B cell (primary cell): ENCODE data around the gene TAOK2. TPM values are rescaled to one million over a fixed set of nuclear protein-coding genes. Genes with fewer than 3 reads are reported as not detected.
A peak's percentile ranks its signal among the peaks of the same experiment; 100 is the strongest.

ENCODE experiments used
- ATAC-seq: fragments of 200-7000 bp; cut with Tn5 transposase; one replicate; pipeline ENCODE4 v1.10.0; 2021; ENCODE audit warnings: low read depth, mild to moderate bottlenecking, moderate number of reproducible peaks, moderate library complexity
- CTCF ChIA-PET: fragments of 350-600 bp; sonication (Branson Sonifier 250); formaldehyde crosslinking; loops from one replicate; lab custom pipeline; 2021; ENCODE audit warnings: antibody characterized with exemption, inconsistent platforms; lab: Charles Lee
- POLR2A ChIA-PET: fragments of 350-600 bp; sonication (Branson Sonifier 250); formaldehyde crosslinking; loops from one replicate; lab custom pipeline; 2021; ENCODE audit warnings: antibody characterized with exemption; lab: Charles Lee
- DNase-seq: peaks from one replicate; pipeline ENCODE4 v3.0.0; 2013
- H2AFZ ChIP-seq: 2 replicates; pipeline ENCODE4 v1.6.1; 2012; ENCODE audit warnings: mild to moderate bottlenecking, low read depth, low read length; ENCODE audit not compliant: insufficient read depth, poor library complexity, severe bottlenecking
- H3K27ac ChIP-seq, 2 donors: 1 replicate in 1 of 2; 2 replicates in 1 of 2; pipeline ENCODE4 v1.5.1; 2012 to 2013; ENCODE audit warnings: low read length in 2 of 2, mild to moderate bottlenecking in 2 of 2, moderate library complexity in 1 of 2
- H3K27me3 ChIP-seq, 4 experiments: fragments of 200-600 bp in 1 of 4; sonication (generic) in 1 of 4; replicated peaks in 1 of 4; 1 replicate in 2 of 4; 2 replicates in 2 of 4; pipeline versions ENCODE4 v1.6.1 to v1.7.0; 2013 to 2016; ENCODE audit warnings: low read length in 3 of 4, mild to moderate bottlenecking in 2 of 4, mixed read lengths in 1 of 4, moderate library complexity in 1 of 4; ENCODE audit not compliant: insufficient read depth in 4 of 4, control insufficient read depth in 3 of 4; ENCODE audit errors: control extremely low read depth in 1 of 4
- H3K36me3 ChIP-seq, 2 experiments: replicated peaks in 1 of 2; 1 replicate in 1 of 2; 2 replicates in 1 of 2; pipeline versions ENCODE4 v1.6.1 to v1.7.1; 2013; ENCODE audit warnings: low read length in 1 of 2; ENCODE audit not compliant: insufficient read depth in 2 of 2, control insufficient read depth in 1 of 2; ENCODE audit errors: control extremely low read depth in 1 of 2, extremely low read depth in 1 of 2
- H3K4me1 ChIP-seq, 2 donors: fragments of 200-600 bp in 1 of 2; sonication (generic) in 1 of 2; 1 replicate in 1 of 2; 2 replicates in 1 of 2; pipeline versions ENCODE4 v1.5.1 to v1.6.1; 2013 to 2017; ENCODE audit warnings: low read length in 2 of 2; ENCODE audit not compliant: control insufficient read depth in 2 of 2, insufficient read depth in 2 of 2
- H3K4me2 ChIP-seq: replicated peaks from 2 replicates; pipeline ENCODE3; 2012; ENCODE audit warnings: mild to moderate bottlenecking, low read depth, low read length; ENCODE audit not compliant: poor library complexity, severe bottlenecking
- H3K4me3 ChIP-seq, 5 experiments: fragments of 200-600 bp in 1 of 5; sonication (generic) in 1 of 5; 1 replicate in 3 of 5; 2 replicates in 2 of 5; pipeline versions ENCODE4 v1.5.1 to v1.7.0; 2011 to 2016; ENCODE audit warnings: low read length in 4 of 5, mild to moderate bottlenecking in 4 of 5, low read depth in 2 of 5, control low read depth in 1 of 5, moderate library complexity in 1 of 5; ENCODE audit not compliant: insufficient read depth in 1 of 5; ENCODE audit errors: control extremely low read depth in 1 of 5, extremely low read depth in 1 of 5
- H3K79me2 ChIP-seq: fragments of 200-600 bp; sonication (generic); one replicate; pipeline ENCODE4 v1.6.0; 2016; ENCODE audit warnings: low read length; ENCODE audit not compliant: control insufficient read depth, insufficient read depth
- H3K9ac ChIP-seq: fragments of 200-600 bp; sonication (generic); 2 replicates; pipeline ENCODE4 v1.6.1; 2017; ENCODE audit warnings: mild to moderate bottlenecking, low read length, moderate library complexity
- H3K9me3 ChIP-seq, 3 donors: one replicate each; pipeline versions ENCODE4 v1.6.1 to v1.7.1; 2013; ENCODE audit warnings: low read length in 2 of 3; ENCODE audit not compliant: control insufficient read depth in 2 of 3, insufficient read depth in 1 of 3; ENCODE audit errors: control extremely low read depth in 1 of 3
- H4K20me1 ChIP-seq: 2 replicates; pipeline ENCODE4 v1.6.0; 2012; ENCODE audit warnings: mild to moderate bottlenecking, low read length; ENCODE audit not compliant: insufficient read depth, control insufficient read depth, poor library complexity, severe bottlenecking
- H3K27ac Mint-ChIP-seq: one replicate; pipeline ENCODE4 v1.8.0; 2021; ENCODE audit warnings: mixed read lengths
- H3K27me3 Mint-ChIP-seq: one replicate; pipeline ENCODE4 v1.8.0; 2021; ENCODE audit warnings: mixed read lengths
- H3K4me1 Mint-ChIP-seq: one replicate; pipeline ENCODE4 v1.8.0; 2021; ENCODE audit warnings: mixed read lengths
- H3K4me3 Mint-ChIP-seq: one replicate; pipeline ENCODE4 v1.8.0; 2021; ENCODE audit warnings: mixed read lengths
- H3K9me3 Mint-ChIP-seq: one replicate; pipeline ENCODE4 v1.8.0; 2022; ENCODE audit warnings: mixed read lengths; ENCODE audit not compliant: insufficient read depth
- CTCF ChIP-seq: fragments of 200-600 bp; IDR thresholded peaks from one replicate; pipeline ENCODE4 v1.8.0; 2022; ENCODE audit warnings: antibody characterized with exemption, mild to moderate bottlenecking
- EZH2 ChIP-seq: IDR thresholded peaks from 2 replicates; pipeline ENCODE4 v1.6.1; 2012; ENCODE audit warnings: borderline replicate concordance, low read depth, mild to moderate bottlenecking, moderate library complexity, low read length; ENCODE audit not compliant: insufficient read depth, poor library complexity, severe bottlenecking
- WGBS: methylation state at CpG from one replicate; pipeline ENCODE4 v1.1.5; 2013; ENCODE audit warnings: missing lambda C conversion rate; ENCODE audit not compliant: insufficient coverage; 5-methylcytosine and 5-hydroxymethylcytosine counted together
- intact Hi-C: fragments of 100-400 bp; cut with micrococcal nuclease; formaldehyde crosslinking; loops from one replicate; pipeline ENCODE4 v1.10.0; 2022
- polyA plus RNA-seq: library from polyadenylated mRNA; depleted of rRNA; stranded (reverse); fragments of >200 nt; gene quantifications from 2 replicates; pipeline ENCODE4 v1.2.3, GENCODE V29; 2012
- total RNA-seq, 2 donors: library from RNA; stranded (reverse); fragments of 120-200 nt in 1 of 2; gene quantifications; 1 replicate in 1 of 2; 2 replicates in 1 of 2; pipeline versions ENCODE4 v1.2.3 to v1.2.4, GENCODE V29; 2013 to 2022

The TAOK2 gene
- total and polyA plus RNA-seq, 2 donors (not counting 1 experiment from before 2014, with no cell fraction given), result 30.3 to 50.8 TPM

GRCh38 chr16:29971304-29971703 is 2.4 kb upstream of the TAOK2 start:
- Histone ChIP-seq H3K9ac (no peak overlapping the region), H3K79me2 (peaks cover 26% of the 10 kb centered on the region), H3K4me3 (no peak overlapping the region), H2AFZ (no peak overlapping the region), H3K4me1 (peaks cover 28 to 33% of the 10 kb centered on the region in 2 donors), H4K20me1 (peaks cover 5% of the 10 kb centered on the region), H3K27ac (no peak overlapping the region), H3K36me3 (peaks cover 2 to 7% of the 10 kb centered on the region in 2 experiments), H3K27me3 (no peaks in the 10 kb centered on the region), H3K4me2 (no peak overlapping the region), H3K9me3 (no peaks in the 10 kb centered on the region)
- peak; percentile 5 for DNase-seq
- H3K4me1 Mint-ChIP-seq, result peaks cover 31% of the 10 kb centered on the region
- 100% methylated on average over 4 of the region's 8 CpGs for WGBS
- no peak for ATAC-seq
- ChIA-PET POLR2A (interaction anchor here (0.6 to 0.7 kb wide), 2 partner anchors 44 to 188 kb away, joined by 3 to 5 read pairs; no protein-coding TSS in a partner anchor), CTCF (interaction anchor here (1.6 kb wide), 1 partner anchor 37 kb away, joined by 3 read pairs; no protein-coding TSS in a partner anchor)
- no peaks in the 10 kb centered on the region for H3K9me3 Mint-ChIP-seq
- peak overlapping the region; percentile 20 for H3K27ac Mint-ChIP-seq
- no peaks in the 10 kb centered on the region for H3K27me3 Mint-ChIP-seq
- intact Hi-C loops, result loop anchor here (5.0 kb wide), 4 partner anchors 154 to 726 kb away; partner anchors contain the start of genes FBRS, KIF22, PAGR1 and SRCAP
- TF ChIP-seq CTCF, result no peak
- no peak for TF ChIP-seq EZH2
- H3K4me3 Mint-ChIP-seq, result no peak overlapping the region

- Histone ChIP-seq H3K4me2 (no peak overlapping the region), H3K4me1 (peaks cover 31 to 38% of the 10 kb centered on the region in 2 donors), H3K9ac (no peak overlapping the region), H4K20me1 (peaks cover 11% of the 10 kb centered on the region), H3K79me2 (peaks cover 38% of the 10 kb centered on the region), H3K9me3 (no peaks in the 10 kb centered on the region), H3K27me3 (no peaks in the 10 kb centered on the region), H3K36me3 (peaks cover 2 to 7% of the 10 kb centered on the region in 2 experiments), H2AFZ (no peak overlapping the region), H3K27ac (peak overlapping the region in 1 of 2 donors; percentile 54), H3K4me3 (no peak overlapping the region)
- ATAC-seq (no peak), DNase-seq (peak; percentile 22)
- Mint-ChIP-seq H3K9me3 (no peaks in the 10 kb centered on the region), H3K27me3 (no peaks in the 10 kb centered on the region), H3K4me3 (peak overlapping the region; percentile 48), H3K27ac (no peak overlapping the region), H3K4me1 (peaks cover 36% of the 10 kb centered on the region)
- intact Hi-C loops, result loop anchor here (5.0 kb wide), 4 partner anchors 155 to 725 kb away; partner anchors contain the start of genes FBRS, KIF22, PAGR1 and SRCAP
- ChIA-PET CTCF (interaction anchor here (1.1 to 2.0 kb wide), 5 partner anchors 9 to 124 kb away, joined by 3 to 14 read pairs (median 5); partner anchors contain the start of genes KCTD13 and TMEM219), POLR2A (interaction anchor here (0.8 to 1.5 kb wide), 4 partner anchors 10 to 109 kb away, joined by 3 to 7 read pairs (median 4); partner anchors contain the start of genes HIRIP3, KCTD13 and TMEM219)
- 100% methylated on average over 1 of the region's 1 CpG for WGBS
- no peak for TF ChIP-seq CTCF
Measured at GRCh38 chr16:29972500-29972899, 1.2 kb upstream of the TAOK2 start.
